Muscle of leg (tissue), 11 donors: ENCODE data around the gene SHANK1. TPM values are rescaled to one million over a fixed set of nuclear protein-coding genes. Genes with fewer than 3 reads are reported as not detected.

ENCODE experiments used
- DNase-seq: peaks from one replicate; pipeline ENCODE4 v3.0.0; 2013
- H3K27ac ChIP-seq: one replicate; pipeline ENCODE4 v1.5.1; 2013; ENCODE audit warnings: mild to moderate bottlenecking, low read length, control low read depth
- H3K27me3 ChIP-seq: one replicate; pipeline ENCODE4 v1.6.1; 2013; ENCODE audit warnings: low read length; ENCODE audit not compliant: control insufficient read depth, insufficient read depth
- H3K36me3 ChIP-seq: one replicate; pipeline ENCODE4 v1.6.1; 2013; ENCODE audit warnings: low read length; ENCODE audit not compliant: control insufficient read depth, insufficient read depth
- H3K4me1 ChIP-seq: one replicate; pipeline ENCODE4 v1.6.1; 2013; ENCODE audit warnings: low read length; ENCODE audit not compliant: control insufficient read depth, insufficient read depth
- H3K4me3 ChIP-seq: one replicate; pipeline ENCODE4 v1.5.1; 2013; ENCODE audit warnings: low read length, control low read depth
- H3K9me3 ChIP-seq: replicated peaks from 2 replicates; pipeline ENCODE4 v1.6.1; 2013; ENCODE audit warnings: low read depth, low read length; ENCODE audit not compliant: control insufficient read depth
- WGBS: methylation state at CpG from one replicate; pipeline ENCODE4 v1.1.5; 2013; ENCODE audit warnings: missing lambda C conversion rate; ENCODE audit not compliant: insufficient coverage; 5-methylcytosine and 5-hydroxymethylcytosine counted together
- polyA plus RNA-seq, 8 donors: library from polyadenylated mRNA; unstranded; fragments of 120-200 nt; gene quantifications; one replicate each; pipeline versions ENCODE4 v1.2.1 to v1.2.3, GENCODE V29; 2013; ENCODE audit warnings: inconsistent platforms in 1 of 8, low replicate concordance in 1 of 8; ENCODE audit not compliant: insufficient read length in 8 of 8, insufficient read depth in 1 of 8
- total RNA-seq: library from RNA; stranded (reverse); fragments of 120-200 nt; gene quantifications from one replicate; pipeline ENCODE4 v1.2.4, GENCODE V29; 2013

Gene SHANK1
- total and polyA plus RNA-seq, 9 donors = 12.1 to 37.4 (median 23.2) TPM

- Histone ChIP-seq H3K9me3 (no peaks in the 10 kb centered on the region), H3K27me3 (peaks cover 18% of the 10 kb centered on the region), H3K27ac (no peak overlapping the region), H3K36me3 (no peaks in the 10 kb centered on the region), H3K4me1 (no peaks in the 10 kb centered on the region), H3K4me3 (no peak overlapping the region)
- no peak for DNase-seq
- WGBS = 75% methylated on average over 3 of the region's 5 CpGs
These were observed 16.7 kb upstream of the SHANK1 start for GRCh38 chr19:50736338-50736737.

DNA sequence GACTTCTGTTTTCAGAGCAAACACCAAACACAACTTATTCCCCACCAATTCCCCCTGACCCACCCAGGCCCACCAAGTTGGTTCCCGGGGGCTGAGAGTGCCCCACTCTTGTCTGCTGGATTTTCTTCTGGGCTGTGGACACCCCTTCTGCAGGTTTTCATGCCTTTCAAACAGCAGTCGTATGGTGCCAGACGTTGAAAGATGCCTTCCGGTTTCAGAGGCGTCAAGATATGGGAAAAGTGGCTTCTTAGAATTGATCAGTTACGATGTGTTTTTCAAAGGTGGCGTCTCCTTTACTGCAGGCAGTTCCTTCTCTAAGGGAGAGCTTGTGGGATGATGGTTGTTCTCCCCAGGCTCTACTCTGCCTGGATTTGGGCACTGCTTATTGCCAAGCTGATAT, 16.3 kb upstream of the SHANK1 start:
- Histone ChIP-seq H3K27me3 (peaks cover 17% of the 10 kb centered on the region), H3K27ac (no peak overlapping the region), H3K4me1 (no peaks in the 10 kb centered on the region), H3K36me3 (no peaks in the 10 kb centered on the region), H3K9me3 (no peaks in the 10 kb centered on the region), H3K4me3 (no peak overlapping the region)
- 62% methylated on average over 5 of the region's 7 CpGs for WGBS
- no peak for DNase-seq

- no peaks in the 10 kb centered on the region for H3K9me3 ChIP-seq
- H3K4me1 ChIP-seq = peaks cover 22% of the 10 kb centered on the region
- H3K36me3 ChIP-seq = peaks cover 9% of the 10 kb centered on the region
- no peak for DNase-seq
- peaks cover 18% of the 10 kb centered on the region for H3K27me3 ChIP-seq
- H3K27ac ChIP-seq = no peak overlapping the region
- 100% methylated on average over 1 of the region's 5 CpGs for WGBS
- no peak overlapping the region for H3K4me3 ChIP-seq
These were observed 10.3 kb upstream of the SHANK1 start for GRCh38 chr19:50729894-50730293.

- H3K27me3 ChIP-seq = peaks cover 22% of the 10 kb centered on the region
- peaks cover 9% of the 10 kb centered on the region for H3K36me3 ChIP-seq
- 13% methylated on average over 24 of the region's 39 CpGs for WGBS
- no peaks in the 10 kb centered on the region for H3K9me3 ChIP-seq
- peak; percentile 89 for DNase-seq
- H3K4me1 ChIP-seq = peaks cover 33% of the 10 kb centered on the region
- peak overlapping the region; percentile 10 for H3K4me3 ChIP-seq
- no peak overlapping the region for H3K27ac ChIP-seq
These were observed 8.6 kb upstream of the SHANK1 start for GRCh38 chr19:50728084-50728737.

DNA sequence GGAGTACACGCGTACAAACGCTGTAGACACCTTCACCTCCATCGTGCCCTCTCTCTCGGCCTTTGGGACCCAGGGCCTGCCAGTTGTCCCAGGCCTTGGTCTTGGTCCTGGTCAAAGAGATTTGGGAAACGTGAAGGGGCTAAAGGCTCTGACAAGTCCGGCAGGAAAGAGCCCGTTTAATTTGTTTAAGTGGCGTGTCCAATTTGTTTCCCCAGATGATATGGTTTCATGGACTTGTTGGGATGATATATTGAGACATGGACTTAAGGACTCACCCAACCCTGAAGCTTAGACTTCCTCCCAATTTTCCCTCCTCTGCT, 6.3 kb upstream of the SHANK1 start:
- peaks cover 55% of the 10 kb centered on the region for H3K4me1 ChIP-seq
- peak overlapping the region; percentile 80 for H3K27ac ChIP-seq
- H3K4me3 ChIP-seq = peak overlapping the region; percentile 79
- H3K9me3 ChIP-seq = no peaks in the 10 kb centered on the region
- H3K36me3 ChIP-seq = peaks cover 9% of the 10 kb centered on the region
- 49% methylated on average over 5 of the region's 9 CpGs for WGBS
- H3K27me3 ChIP-seq = peaks cover 24% of the 10 kb centered on the region
- DNase-seq = no peak

DNA sequence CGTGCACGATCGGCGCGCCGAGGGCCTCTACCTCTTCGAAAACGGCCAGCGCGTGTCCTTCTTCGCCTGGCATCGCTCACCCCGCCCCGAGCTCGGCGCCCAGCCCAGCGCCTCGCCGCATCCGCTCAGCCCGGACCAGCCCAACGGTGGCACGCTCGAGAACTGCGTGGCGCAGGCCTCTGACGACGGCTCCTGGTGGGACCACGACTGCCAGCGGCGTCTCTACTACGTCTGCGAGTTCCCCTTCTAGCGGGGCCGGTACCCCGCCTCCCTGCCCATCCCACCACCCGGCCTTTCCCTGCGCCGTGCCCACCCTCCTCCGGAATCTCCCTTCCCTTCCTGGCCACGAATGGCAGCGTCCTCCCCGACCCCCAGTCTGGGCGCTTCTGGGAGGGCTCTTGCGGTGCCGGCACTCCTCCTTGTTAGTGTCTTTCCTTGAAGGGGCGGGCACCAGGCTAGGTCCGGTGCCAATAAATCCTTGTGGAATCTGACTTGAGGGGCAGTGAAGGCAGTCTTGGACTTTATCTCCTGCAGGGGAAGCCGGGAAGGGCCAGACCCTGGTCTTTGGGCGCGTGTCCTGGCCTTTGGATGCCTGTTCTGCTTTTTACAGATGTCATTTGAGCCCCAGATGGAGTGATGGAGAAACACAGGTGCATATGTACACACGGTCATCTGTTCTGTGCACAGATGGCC, 5.8 kb upstream of the SHANK1 start:
- H3K9me3 ChIP-seq = no peaks in the 10 kb centered on the region
- H3K4me3 ChIP-seq = peak overlapping the region; percentile 79
- WGBS = under 1% methylated on average over 51 of the region's 52 CpGs
- peaks cover 60% of the 10 kb centered on the region for H3K4me1 ChIP-seq
- peaks cover 9% of the 10 kb centered on the region for H3K36me3 ChIP-seq
- H3K27ac ChIP-seq = peak overlapping the region; percentile 80
- DNase-seq = peak; percentile 52
- H3K27me3 ChIP-seq = peaks cover 24% of the 10 kb centered on the region

DNA sequence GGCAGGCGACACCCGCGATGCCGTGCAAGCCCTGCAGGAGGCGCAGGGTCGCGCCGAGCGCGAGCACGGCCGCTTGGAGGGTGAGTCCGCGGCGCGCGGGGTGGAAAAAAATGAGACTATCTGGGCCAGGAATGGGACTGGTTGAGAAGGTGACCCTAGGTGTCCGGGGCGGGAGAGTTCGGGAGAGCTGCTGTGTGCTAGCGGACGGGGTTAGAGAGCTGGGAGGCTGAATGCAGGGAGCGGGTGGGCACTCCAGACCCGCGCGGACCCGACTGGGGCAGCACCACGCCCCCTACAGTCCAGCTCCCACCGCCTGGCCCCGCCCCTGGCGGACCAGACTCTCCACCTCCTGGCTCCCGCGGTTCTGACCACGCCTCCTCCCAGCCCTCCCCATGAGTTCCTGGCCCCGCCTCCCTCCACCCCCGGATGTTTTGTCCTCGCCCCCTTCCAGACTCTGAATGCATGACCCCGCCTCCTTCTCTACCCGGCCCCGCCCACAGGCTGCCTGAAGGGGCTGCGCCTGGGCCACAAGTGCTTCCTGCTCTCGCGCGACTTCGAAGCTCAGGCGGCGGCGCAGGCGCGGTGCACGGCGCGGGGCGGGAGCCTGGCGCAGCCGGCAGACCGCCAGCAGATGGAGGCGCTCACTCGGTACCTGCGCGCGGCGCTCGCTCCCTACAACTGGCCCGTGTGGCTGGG, 5.1 kb upstream of the SHANK1 start:
- Histone ChIP-seq H3K4me1 (peaks cover 66% of the 10 kb centered on the region), H3K9me3 (no peaks in the 10 kb centered on the region), H3K4me3 (peak overlapping the region; percentile 79), H3K27ac (peak overlapping the region; percentile 93), H3K27me3 (peaks cover 24% of the 10 kb centered on the region), H3K36me3 (peaks cover 9% of the 10 kb centered on the region)
- WGBS = under 1% methylated on average over 62 of the region's 65 CpGs
- peak; percentile 100 for DNase-seq

DNA sequence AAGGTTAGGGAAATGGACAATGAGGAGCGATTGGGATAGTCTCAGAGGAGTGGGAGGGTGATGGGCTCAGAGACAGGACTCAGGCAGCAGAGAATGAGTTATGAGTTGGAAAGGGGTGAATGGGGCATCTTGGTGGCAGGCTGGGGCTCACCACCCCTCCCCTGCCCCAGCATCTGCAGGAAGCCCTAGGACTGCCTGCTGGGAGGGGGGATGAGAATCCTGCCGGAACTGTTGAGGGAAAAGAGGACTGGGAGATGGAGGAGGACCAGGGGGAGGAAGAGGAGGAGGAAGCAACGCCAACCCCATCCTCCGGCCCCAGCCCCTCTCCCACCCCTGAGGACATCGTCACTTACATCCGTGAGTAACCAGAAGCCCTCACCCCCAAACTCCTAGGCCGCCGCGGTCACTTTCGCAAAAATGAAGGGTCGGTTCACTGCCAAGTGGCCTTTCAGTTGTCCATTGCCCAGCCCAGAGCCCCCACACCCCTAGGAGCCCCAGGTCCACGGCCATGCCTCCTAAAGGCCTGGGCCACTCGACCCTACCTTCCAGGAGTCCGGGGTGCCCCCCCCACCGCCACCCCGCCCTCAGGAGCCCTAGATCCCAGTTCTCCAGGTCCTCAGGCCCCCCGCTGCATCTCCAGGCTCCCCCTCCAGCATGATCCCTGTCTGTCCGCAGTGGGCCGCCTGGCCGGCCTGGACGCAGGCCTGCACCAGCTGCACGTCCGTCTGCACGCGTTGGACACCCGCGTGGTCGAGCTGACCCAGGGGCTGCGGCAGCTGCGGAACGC, 4.3 kb upstream of the SHANK1 start:
- Histone ChIP-seq H3K27me3 (peaks cover 24% of the 10 kb centered on the region), H3K36me3 (peaks cover 9% of the 10 kb centered on the region), H3K9me3 (no peaks in the 10 kb centered on the region), H3K4me1 (peaks cover 68% of the 10 kb centered on the region), H3K4me3 (peak overlapping the region; percentile 63), H3K27ac (peak overlapping the region; percentile 93)
- peak; percentile 34 for DNase-seq
- WGBS = 4% methylated on average over 28 of the region's 31 CpGs

DNA sequence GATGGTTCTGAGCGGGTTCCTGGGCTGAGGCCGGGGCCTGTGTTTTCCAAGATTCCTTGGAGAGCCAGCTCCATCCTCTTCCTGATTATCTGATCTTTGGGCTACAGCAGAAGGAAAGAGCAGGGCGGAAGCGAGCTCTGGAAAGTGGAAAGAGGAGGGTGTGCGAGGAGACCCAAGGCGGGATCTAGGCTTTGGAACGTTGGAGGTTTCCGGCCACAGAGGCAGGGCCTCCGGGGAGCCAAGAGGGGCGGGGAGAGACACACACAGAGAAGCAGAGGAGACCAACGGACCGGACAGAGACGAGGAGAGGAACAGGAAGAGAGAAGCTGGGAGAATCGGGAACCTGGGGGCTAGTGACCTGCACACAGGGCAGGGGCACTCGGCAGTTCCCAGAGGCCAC, 3.5 kb upstream of the SHANK1 start, which contains the start of gene CLEC11A:
Gene CLEC11A (plus strand): TSS at position 296 of the 400 bp plus-strand sequence. CDS start 162 bp downstream, outside the sequence.
- peak within 1 kb of the TSS; percentile 93 for H3K27ac ChIP-seq
- 3% methylated on average over 12 of the region's 15 CpGs for WGBS
- DNase-seq = peak; percentile 94
- H3K4me3 ChIP-seq = peak within 1 kb of the TSS; percentile 63
- peaks cover 20% of the 10 kb centered on the region for H3K27me3 ChIP-seq
- peaks cover 63% of the 10 kb centered on the region for H3K4me1 ChIP-seq
- H3K9me3 ChIP-seq = no peaks in the 10 kb centered on the region
- peaks cover 9% of the 10 kb centered on the region for H3K36me3 ChIP-seq
